HEK293T (cell line): ENCODE data around the gene HPSE2.

Experiments
- CTCF ChIA-PET: fragments of 350-600 bp; formaldehyde crosslinking; extraction: SDS; loops from one replicate; lab custom pipeline; 2021; ENCODE audit warnings: antibody characterized with exemption, inconsistent platforms; lab: Yijun Ruan, JAX
- POLR2A ChIA-PET: fragments of 350-600 bp; formaldehyde crosslinking; extraction: SDS; loops from one replicate; lab custom pipeline; 2020; ENCODE audit warnings: antibody characterized with exemption, inconsistent platforms; lab: Yijun Ruan, JAX
- DNase-seq: peaks from one replicate; pipeline ENCODE4 v3.0.0; 2012; ENCODE audit warnings: mixed read lengths; ENCODE audit errors: extremely low spot score
- ARNT ChIP-seq: fragments of 450-650 bp; IDR thresholded peaks from 2 replicates; pipeline ENCODE4 v1.6.1; 2017; ENCODE audit warnings: mild to moderate bottlenecking
- BHLHE40 ChIP-seq: fragments of 450-650 bp; IDR thresholded peaks from 2 replicates; pipeline ENCODE4 v1.6.1; 2016; ENCODE audit warnings: mild to moderate bottlenecking, moderate library complexity, borderline replicate concordance
- CTBP1 ChIP-seq: fragments of 450-650 bp; IDR thresholded peaks from 2 replicates; pipeline ENCODE4 v1.6.1; 2016; ENCODE audit warnings: borderline replicate concordance
- ELF4 ChIP-seq: fragments of 450-650 bp; IDR thresholded peaks from 2 replicates; pipeline ENCODE4 v1.6.1; 2017; ENCODE audit warnings: antibody characterized with exemption
- FOXA1 ChIP-seq: fragments of 450-650 bp; IDR thresholded peaks from 2 replicates; pipeline ENCODE4 v1.6.1; 2016; ENCODE audit warnings: mild to moderate bottlenecking
- FOXK2 ChIP-seq: fragments of 450-650 bp; IDR thresholded peaks from 2 replicates; pipeline ENCODE4 v1.6.1; 2016; ENCODE audit warnings: mild to moderate bottlenecking
- FOXM1 ChIP-seq: fragments of 450-650 bp; IDR thresholded peaks from 2 replicates; pipeline ENCODE4 v1.6.1; 2017; ENCODE audit warnings: mild to moderate bottlenecking, borderline replicate concordance
- HDGF ChIP-seq: fragments of 450-650 bp; IDR thresholded peaks from 2 replicates; pipeline ENCODE4 v1.6.1; 2017; ENCODE audit warnings: antibody characterized with exemption, borderline replicate concordance
- L3MBTL2 ChIP-seq: fragments of 450-650 bp; conservative IDR thresholded peaks from 2 replicates; pipeline ENCODE4 v1.6.1; 2016; ENCODE audit warnings: mild to moderate bottlenecking
- LEF1 ChIP-seq: fragments of 450-650 bp; IDR thresholded peaks from 2 replicates; pipeline ENCODE4 v1.6.1; 2017; ENCODE audit warnings: mild to moderate bottlenecking, borderline replicate concordance
- NFRKB ChIP-seq: fragments of 450-650 bp; IDR thresholded peaks from 2 replicates; pipeline ENCODE4 v1.6.1; 2016; ENCODE audit warnings: mild to moderate bottlenecking, moderate library complexity
- SP1 ChIP-seq: fragments of 450-650 bp; IDR thresholded peaks from 2 replicates; pipeline ENCODE4 v1.6.1; 2017
- SUZ12 ChIP-seq: fragments of 450-650 bp; IDR thresholded peaks from 2 replicates; pipeline ENCODE4 v1.6.1; 2016; ENCODE audit warnings: mild to moderate bottlenecking
- TARDBP ChIP-seq: fragments of 450-650 bp; IDR thresholded peaks from 2 replicates; pipeline ENCODE4 v1.6.1; 2016
- ZNF384 ChIP-seq: fragments of 450-650 bp; IDR thresholded peaks from 2 replicates; pipeline ENCODE4 v1.6.1; 2016
- TF ChIP-seq, protein P1 (sequence below): fragments of 450-650 bp; IDR thresholded peaks from 2 replicates; pipeline ENCODE4 v1.6.1; 2016

Gene HPSE2

DNA sequence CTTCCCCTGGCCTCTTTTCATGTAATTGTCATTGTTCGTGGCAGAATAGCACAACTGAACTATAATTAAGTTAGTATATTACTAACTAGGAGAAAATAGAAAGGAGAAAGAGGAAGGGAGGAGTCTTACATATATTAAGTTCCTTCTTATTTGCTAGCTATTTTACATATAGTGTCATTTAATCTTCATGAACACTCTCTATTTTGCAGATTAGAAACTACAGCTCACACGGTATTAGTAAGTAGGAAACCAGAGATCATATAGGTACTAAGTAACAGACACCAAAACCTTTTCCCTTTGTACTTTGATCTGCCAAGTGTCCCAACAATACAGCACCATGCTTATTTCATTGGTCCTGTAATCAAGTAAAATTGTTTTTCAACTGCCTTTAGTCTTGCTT is 586.5 kb downstream of the HPSE2 start:
- ChIA-PET CTCF (no interaction called here), POLR2A (no interaction called here)
- no peak for TF ChIP-seq LEF1
- TF ChIP-seq NFRKB = no peak

DNA sequence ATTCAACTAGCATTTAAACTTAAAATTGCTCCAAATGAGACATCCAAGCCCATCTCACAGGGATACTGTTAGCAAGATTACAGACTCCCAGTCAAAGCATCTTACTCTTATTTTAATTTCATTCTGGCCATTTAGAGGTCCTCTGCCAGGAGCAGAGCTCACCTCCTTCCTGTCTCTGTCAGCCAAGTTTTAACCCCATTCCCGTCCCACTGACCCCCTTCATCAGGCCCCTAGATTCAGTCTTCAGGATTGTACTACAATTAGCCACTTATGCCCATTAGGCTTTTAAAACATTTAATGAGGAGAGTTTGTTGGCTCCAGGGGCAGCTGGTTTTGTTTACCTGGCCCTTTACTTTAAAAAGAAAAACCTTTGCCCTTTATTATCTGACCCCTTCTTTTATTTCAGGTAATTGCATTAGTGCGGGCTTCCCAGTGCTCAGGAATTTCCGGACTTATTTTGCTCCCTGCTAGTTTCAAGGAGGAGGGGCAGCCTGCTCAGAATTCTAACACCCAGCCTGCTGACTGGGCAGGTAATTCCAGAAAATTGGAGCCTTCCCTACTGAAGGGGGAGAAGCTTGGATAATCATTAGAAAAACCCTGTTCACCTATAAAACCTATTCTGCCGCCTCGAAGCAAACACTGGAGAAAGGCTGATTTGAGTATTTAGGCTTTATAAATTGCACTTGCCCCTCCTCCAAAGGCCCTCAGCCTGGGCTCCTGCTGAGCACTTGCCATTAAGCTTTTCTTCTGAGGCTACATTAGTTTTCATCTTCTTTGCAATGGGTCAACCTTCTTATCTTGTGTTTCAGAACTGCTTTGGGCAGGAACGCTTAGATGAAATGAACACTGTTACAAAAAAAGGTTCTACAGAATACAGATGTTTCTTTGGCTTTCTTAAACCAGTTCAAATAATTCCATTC is 588.4 kb downstream of the HPSE2 start:
- CTCF ChIA-PET = no interaction called here
- POLR2A ChIA-PET = no interaction called here
- peak; percentile 26 for DNase-seq

More for the DNA sequence above, 586.5 kb downstream of the HPSE2 start:
- no peak for DNase-seq

DNA sequence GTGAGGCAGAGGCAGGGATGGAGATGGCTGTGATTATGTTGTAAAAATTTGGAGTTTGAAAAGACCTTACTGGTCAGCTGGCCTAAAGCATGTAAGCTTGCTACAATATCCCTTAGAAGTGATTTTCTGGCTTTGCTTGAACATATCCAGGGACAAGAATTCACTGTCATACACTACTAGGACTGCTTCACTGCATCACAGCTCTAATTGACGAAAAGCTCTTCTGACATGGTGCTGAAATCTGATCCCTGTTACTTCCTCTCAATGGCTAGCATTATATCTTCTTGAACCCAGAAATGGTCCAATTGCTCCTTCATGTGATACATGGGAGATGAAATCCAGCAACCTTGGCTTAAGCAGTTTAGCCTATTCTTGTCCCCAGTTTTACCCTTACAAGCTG is 591.2 kb downstream of the HPSE2 start:
- CTCF ChIA-PET = no interaction called here
- POLR2A ChIA-PET = no interaction called here
- no peak for DNase-seq
- TF ChIP-seq LEF1 (no peak), HDGF (no peak), ELF4 (no peak), ARNT (no peak), CTBP1 (no peak), TARDBP (no peak), FOXK2 (no peak), FOXA1 (no peak), SUZ12 (no peak), BHLHE40 (no peak), SP1 (no peak), NFRKB (no peak)
- TF ChIP-seq, protein P1, sequence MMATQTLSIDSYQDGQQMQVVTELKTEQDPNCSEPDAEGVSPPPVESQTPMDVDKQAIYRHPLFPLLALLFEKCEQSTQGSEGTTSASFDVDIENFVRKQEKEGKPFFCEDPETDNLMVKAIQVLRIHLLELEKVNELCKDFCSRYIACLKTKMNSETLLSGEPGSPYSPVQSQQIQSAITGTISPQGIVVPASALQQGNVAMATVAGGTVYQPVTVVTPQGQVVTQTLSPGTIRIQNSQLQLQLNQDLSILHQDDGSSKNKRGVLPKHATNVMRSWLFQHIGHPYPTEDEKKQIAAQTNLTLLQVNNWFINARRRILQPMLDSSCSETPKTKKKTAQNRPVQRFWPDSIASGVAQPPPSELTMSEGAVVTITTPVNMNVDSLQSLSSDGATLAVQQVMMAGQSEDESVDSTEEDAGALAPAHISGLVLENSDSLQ = no peak

More for the DNA sequence above, 588.4 kb downstream of the HPSE2 start:
- no peak for TF ChIP-seq ARNT
- no peak for TF ChIP-seq HDGF
- TF ChIP-seq SUZ12 = no peak
- TF ChIP-seq NFRKB = no peak
- no peak for TF ChIP-seq SP1
- TF ChIP-seq TARDBP = no peak
- TF ChIP-seq, protein P1 = no peak
- no peak for TF ChIP-seq BHLHE40
- TF ChIP-seq ZNF384 = no peak
- no peak for TF ChIP-seq CTBP1
- no peak for TF ChIP-seq L3MBTL2
- TF ChIP-seq FOXM1 = no peak
- TF ChIP-seq ELF4 = no peak
- no peak for TF ChIP-seq FOXK2
- no peak for TF ChIP-seq LEF1
- no peak for TF ChIP-seq FOXA1

DNA sequence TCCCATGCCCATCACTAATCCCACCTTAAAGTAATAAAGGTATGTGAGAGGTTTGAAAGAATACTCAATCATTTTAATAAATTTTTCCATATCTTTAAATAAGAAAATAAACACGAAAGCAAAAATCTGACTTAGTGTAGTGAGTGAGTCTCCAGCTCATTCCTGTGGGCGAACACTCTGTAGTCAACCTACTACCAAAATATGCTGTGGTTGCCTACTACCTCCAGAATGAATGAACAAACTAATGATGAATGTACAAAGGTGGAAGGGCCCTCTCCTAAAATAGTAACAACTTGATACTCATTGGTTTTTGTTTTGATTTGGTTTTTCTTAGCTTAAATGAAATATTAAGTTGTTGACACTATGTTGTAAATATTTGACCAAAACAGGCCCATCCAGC is 593.4 kb downstream of the HPSE2 start:
- ChIA-PET CTCF (no interaction called here), POLR2A (no interaction called here)
- TF ChIP-seq NFRKB (no peak), SP1 (no peak), FOXK2 (no peak), LEF1 (no peak), ELF4 (no peak), CTBP1 (no peak), ARNT (no peak), BHLHE40 (no peak), ZNF384 (no peak), FOXM1 (no peak)
- TF ChIP-seq, protein P1 = no peak
- DNase-seq = no peak

DNA sequence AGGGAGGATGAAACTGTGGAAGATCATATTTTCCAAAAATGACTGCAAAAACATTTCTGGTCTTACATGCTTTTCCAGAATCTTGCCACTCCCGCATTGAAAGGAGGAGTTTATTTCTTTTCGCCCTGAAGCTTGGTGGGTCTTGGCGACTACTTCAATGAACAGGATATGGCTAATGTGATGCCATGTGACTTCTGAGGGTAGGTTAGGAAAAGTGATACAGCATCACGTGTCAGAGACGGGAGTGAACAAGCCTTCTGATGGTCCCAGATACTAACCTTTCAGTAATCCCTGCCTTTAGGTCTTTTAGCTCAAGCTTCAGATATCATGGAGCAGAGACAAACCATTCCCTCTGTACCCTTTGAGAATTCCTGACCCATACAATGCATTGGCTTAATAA is 596.7 kb downstream of the HPSE2 start:
- ChIA-PET CTCF (no interaction called here), POLR2A (no interaction called here)
- TF ChIP-seq BHLHE40 = no peak
- no peak for TF ChIP-seq CTBP1
- no peak for TF ChIP-seq NFRKB
- no peak for TF ChIP-seq FOXM1
- no peak for TF ChIP-seq FOXK2
- TF ChIP-seq FOXA1 = no peak
- no peak for TF ChIP-seq ELF4
- no peak for TF ChIP-seq ARNT
- TF ChIP-seq, protein P1 = no peak
- no peak for TF ChIP-seq TARDBP
- TF ChIP-seq SP1 = no peak
- no peak for TF ChIP-seq LEF1
- TF ChIP-seq ZNF384 = no peak
- TF ChIP-seq L3MBTL2 = no peak
- no peak for DNase-seq

- ChIA-PET POLR2A (no interaction called here), CTCF (no interaction called here)
- DNase-seq = no peak
- TF ChIP-seq ZNF384 (no peak), FOXM1 (no peak), CTBP1 (no peak), ARNT (no peak), HDGF (no peak), L3MBTL2 (no peak), SUZ12 (no peak), NFRKB (no peak), LEF1 (no peak)
- TF ChIP-seq, protein P1 = no peak
Measured at GRCh38 chr10:98636921-98637329, 598.7 kb downstream of the HPSE2 start.
